HG03354 (cell line): ENCODE results near the gene SYT1.

Experiments
- ATAC-seq: cut with Tn5 transposase; IDR thresholded peaks from one replicate; pipeline ENCODE4 v1.9.1; 2021; ENCODE audit warnings: mild to moderate bottlenecking; ENCODE audit not compliant: unreplicated experiment, poor library complexity, severe bottlenecking

Gene SYT1

DNA sequence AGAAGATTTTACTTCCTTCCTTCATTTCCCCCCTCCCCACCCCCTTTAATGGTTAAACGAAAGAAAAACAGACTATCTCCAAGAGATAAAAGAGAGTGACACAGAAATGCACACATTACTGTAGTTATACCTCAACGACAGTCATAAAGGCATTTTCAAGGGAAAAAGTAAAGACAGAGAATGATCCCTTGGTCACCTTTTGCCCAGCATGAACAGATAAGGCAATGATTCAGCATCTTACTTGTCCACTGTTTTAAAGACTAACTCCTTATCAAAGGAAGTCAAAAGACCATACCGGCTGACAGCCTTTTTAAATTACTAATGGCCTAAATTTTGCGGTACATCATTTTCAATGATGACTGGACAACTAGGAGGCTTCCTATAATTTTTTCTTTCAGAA, 499.6 kb downstream of the SYT1 start:
- ATAC-seq: no peak

DNA sequence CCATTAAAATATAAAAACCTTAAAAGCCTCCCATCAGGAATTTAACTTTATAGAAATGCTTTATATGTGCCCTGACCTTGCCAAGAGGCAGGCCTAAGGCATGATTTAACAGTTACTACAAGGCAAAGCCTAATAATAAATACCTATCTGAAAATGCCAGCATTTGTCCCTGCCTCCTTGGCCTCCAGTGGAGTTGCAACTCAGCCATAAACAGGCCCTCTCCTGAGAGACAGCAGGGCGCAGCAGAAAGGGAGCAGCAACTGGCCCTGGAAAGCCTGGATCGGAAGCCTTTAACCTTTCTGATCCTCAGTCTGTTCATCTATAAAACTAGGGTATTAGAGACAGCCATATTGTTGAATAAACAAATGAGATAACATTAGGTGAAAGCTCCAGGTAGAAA, 501.8 kb downstream of the SYT1 start:
- ATAC-seq: no peak

DNA sequence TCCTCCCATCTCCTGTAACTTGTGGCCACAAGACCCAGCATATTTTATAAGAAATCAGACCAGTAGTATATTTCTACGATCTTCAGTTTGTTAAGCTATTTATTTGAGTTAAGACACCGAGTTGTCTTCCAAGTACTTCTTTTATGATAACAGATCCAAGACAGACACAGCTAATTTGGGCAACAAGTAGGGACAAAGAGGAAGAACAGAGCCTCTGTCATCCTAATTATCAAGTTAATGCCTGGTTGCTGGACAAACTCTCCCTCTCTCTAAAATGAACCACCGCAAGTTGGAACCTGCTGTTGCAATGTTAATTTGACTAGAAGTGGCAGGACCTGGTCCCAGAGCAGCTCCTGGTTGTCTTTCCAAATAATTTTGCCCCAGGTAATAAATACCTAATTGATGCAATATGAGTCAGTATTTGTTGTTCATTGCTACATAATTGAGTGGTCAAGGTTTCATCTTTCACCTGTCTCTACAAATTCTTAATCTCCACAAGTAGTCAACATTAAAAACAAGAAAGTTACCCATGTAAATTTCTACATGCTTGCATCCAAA, 502.5 kb downstream of the SYT1 start:
- ATAC-seq: no peak

DNA sequence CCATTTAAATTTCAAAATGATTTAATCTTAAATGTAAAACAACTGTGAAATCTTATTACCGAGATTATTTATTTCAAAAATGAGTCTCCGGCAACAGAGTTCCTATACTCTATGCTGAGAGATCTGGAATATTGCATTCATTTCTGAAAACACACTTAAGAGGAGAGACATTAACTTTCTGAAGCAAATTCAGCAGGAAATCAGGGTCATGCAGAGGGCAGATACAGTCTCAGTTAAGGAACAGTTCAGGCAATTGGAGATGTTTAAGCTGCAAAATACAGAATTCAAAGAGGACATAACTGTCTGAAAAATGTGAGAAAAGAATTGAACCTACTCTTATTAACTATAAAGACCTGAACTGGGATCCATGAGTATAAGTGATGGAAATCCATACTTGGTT, 505.4 kb downstream of the SYT1 start:
- ATAC-seq: no peak

DNA sequence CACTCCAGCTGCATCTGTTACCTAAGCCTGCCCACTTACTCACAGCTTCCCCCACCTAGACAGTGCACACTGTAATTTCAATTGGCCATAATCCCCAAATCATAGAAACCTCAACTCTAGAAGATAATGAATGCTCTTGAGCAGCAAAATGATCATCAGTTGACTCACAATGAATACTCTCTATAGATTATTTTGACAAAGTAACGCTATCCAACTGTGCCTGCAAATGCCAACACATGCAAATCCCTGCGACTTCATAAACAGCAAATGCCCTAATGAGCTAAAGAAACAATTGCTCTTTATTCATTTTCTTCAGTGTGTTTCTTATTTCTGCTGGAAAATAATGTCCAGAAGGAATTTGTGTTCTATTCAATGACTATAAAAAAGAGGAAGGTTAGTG, 506.7 kb downstream of the SYT1 start:
- ATAC-seq: no peak

DNA sequence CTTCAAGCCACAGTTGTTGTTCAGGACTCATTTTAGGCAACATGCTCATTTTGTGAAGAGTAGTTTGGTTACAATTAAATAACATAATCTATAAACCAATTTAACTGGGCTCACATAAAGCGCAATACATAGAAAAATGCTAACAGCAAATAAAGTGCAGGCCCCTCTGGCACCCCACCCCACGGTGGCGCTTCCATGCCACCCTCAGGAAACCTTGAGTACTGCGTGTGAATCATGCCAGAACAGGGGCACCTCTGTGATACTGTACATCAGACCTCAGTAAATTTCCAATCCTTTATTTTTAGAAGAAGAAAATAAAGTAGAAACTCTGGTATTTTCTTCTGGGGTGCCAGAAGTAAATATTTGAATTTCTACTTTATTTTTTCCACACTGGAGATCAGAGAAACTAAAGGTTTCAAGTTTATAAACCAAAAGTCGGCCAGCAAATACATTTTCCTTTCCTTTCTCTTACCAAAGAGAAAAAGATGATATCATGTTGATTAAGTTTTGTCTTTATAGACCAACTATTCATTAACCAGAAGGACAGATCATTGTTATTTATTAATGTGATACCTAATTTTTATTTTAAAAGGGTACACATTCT, 509.4 kb downstream of the SYT1 start:
- ATAC-seq: peak; percentile 89

DNA sequence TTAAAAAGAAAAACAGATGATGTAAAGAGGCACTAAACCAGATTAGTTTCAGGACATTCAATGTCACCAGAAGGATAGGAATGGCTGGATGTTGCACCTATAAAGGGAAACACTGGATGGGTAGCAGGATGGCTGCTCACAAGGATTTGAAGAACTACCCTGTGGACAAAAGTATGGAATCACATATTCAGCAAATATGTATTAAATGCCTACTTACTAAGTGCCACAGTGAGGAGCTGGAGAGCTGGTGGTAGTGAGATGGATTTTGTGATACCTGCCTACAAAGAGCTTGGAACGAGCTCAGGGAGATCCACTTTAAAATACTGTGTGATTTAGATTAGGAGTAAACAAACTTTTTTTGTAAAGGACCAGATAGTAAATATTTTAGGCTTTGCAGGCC, 510.0 kb downstream of the SYT1 start:
- no peak for ATAC-seq

DNA sequence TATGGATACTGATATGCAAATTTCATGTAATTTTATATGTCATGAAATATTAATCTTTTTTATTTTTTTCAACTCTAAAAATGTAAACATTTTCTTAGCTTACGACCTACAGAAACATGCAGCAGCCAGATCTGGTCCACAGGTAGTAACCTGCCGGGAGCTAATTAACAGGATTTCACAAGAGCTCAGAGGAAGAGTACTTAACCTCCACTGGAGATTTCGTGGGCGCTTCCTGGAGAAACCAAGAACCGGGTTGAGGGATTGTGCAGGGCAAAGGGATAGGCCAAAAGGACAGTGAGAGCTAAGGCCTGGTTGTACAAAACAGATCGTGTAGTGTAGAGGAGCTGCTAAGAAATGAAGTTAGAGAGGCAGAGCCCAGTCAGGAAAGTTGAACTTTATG, 510.5 kb downstream of the SYT1 start:
- ATAC-seq: no peak

DNA sequence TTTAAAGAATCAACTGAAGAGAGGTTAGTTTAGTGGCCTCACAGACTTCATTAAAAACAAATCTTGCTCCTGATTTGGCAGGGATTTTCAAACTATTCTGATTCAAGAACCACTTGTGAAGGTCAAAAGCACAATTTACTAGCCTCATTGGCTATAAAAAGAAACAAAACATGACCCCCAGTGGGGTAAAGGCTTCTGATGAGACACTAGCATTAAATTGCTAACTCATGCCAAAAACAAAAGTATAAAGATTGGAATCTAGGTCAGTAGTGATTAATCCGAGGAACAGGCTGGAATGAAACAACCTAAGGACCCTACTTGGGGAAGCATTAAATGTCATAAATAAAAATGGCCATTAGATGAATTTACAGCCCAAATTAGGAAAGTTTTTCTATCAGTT, 513.9 kb downstream of the SYT1 start:
- no peak for ATAC-seq

DNA sequence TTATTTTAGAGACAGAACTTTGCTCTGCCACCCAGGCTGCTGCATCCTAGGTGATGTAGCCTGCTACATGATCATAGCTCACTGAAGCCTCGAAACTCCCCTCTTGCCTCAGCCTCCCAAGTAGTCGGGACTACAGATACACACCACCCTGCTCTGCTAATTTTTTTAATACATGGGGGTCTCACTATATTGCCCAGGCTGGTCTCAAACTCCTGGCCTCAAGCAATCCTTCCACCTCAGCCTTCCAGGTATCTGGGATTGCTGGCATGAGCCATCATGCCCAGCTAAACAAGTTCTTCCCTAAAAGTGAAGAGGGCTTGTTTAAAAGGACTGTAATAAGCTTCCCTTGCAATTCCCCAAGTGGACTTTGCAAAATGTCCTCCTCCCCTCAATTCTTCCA, 515.8 kb downstream of the SYT1 start:
- no peak for ATAC-seq

DNA sequence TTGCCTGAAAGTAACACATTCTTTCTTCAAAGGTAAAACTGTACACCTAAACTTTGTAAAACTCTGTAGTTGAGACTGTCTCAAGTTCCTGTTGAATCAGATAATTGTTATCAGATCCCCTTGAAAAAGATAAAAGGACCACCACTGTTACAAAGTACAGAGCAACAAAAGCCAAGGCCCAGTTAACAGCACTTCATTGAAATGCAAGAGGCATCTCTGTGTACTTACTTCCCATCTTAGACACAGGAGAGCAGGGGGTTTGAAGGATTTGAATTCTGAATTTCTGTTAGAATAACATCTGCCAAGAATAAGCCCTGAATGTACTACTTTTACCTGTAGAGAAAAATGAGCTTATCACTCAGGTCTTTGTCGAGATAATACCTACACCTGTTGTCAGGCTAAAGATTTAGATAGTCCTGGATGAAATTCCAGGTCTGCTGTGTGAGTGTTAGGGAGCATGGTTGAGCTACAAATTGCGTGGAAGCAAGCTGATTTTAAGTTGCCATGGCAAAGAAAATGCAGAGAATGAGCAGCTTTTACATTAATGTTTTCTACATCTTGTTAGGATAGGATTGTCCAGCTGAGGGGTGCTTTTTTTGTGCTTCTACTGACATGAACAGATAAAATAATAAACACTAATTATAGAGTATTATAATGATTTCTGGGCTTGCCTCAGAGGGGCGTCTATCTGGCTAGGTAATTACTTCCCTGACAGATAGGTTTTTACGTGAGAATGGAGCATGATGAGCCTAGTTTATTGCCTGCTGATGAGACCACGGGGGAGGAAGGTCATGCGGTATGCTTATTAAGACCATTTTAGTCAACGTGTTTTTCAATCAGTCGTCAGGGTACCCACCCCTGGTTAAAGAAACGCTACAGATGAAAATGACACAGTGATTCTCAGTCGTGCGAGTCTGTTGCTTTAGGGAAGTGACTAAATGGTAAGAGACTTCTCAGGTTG, 517.0 kb downstream of the SYT1 start:
- no peak for ATAC-seq

DNA sequence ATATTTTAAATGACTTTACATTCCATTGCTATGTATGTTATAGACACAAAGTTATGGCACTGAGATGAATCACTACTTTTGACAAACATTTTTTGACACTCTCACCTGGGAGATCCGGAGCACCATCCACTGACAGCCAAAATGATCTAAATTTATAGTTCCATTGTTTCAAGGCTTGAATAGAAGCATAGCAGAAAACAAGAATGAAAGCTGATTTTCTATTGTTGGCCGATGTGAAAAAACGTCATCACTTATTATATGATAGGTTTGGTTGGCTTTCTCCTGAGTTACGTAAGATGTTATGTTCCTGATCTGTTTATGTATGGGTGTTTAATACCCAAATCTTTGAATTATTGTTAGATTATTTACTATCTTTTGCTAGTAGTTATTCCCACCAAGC, 520.0 kb downstream of the SYT1 start:
- ATAC-seq: no peak

DNA sequence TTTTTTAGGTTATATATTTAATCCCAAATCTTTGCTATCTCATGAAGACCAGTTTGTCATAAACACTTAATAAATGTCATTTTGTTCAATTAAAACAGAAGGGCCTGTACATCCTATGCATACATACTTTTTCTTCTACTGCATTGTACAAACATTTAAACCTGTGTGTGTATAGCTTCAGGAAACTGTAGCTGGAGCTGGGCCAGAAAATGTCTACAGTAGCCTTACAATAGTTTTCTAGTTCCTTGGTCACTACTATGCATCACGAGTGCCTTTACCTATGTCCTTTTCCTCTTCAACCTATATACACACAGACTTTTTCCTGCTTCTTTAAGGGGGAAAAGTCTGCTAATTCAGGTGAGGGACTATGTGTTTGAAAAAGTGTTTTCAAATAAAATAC, 523.4 kb downstream of the SYT1 start:
- ATAC-seq: no peak

DNA sequence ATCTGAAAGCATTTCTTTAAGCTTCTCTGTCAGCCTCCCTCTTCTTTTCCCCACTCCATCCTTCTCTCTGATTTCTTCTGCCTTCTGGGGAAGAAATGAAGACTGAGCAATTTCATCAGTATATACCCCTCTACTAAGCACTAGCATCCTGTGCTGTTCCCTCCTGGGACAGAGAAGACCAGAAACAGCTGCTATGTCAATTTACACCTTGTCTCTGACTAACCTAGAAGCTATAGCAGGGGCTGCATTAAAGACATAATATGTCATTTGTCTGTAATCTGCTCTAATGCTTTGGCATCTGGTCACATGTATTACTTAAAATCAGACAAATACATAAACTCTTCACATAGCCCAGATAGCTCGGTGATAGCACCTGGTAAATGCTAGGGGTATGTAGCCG, 529.3 kb downstream of the SYT1 start:
- ATAC-seq: no peak

DNA sequence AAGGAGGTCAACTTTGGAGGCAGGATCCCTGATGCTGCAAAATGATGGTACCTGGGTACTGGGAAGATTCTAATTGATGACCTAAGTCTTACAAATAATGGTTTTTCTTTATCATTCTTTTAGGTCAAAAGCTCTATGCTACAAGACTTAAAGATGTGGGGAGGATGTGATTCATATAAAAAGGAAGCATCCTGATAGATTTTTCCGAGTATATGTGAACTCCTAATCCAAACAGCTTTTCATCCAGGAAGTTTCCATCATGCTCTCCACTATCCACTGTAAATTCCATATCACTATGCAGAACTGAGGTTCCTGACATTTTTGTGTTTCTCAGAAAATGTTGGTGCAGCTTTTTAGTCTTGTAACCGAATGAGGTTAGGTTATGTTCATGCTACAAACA, 533.0 kb downstream of the SYT1 start:
- ATAC-seq: no peak

DNA sequence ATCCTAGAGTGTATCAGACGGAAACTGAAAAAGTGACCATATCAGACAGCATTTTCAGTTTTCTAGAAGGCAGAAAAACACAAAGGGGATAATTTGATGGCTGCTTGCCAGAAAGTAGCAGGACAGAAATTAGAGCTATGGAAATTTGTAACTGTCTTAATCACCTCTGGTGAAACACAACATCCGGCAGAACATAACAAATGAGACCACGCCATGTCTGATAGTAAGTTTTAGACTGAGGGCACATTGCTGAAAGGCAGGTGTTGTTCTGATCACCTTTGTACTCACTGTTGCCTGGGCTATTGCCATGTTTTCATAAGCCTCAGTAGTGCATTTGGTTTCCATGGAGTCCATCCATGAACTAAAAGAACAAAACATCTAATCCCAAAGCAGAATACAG, 535.9 kb downstream of the SYT1 start:
- no peak for ATAC-seq

DNA sequence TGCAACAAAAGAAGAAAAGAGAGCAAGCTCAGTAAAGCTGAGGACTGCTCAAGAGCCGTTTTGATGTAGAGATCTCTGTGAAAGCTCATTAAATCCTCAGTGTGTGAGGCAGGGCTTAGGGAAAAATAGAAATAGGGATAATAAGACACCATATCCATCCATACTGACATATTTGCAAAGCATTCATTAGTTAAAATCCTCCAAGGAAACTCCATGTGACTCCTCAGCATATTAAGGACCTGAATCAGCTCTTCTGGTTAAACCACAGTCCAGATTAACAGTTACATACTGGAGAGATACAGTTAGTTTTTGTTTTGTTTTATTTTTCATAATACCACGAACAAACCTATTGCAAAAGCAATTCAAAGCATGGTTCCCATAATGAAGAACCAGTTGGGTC, 538.0 kb downstream of the SYT1 start:
- no peak for ATAC-seq

DNA sequence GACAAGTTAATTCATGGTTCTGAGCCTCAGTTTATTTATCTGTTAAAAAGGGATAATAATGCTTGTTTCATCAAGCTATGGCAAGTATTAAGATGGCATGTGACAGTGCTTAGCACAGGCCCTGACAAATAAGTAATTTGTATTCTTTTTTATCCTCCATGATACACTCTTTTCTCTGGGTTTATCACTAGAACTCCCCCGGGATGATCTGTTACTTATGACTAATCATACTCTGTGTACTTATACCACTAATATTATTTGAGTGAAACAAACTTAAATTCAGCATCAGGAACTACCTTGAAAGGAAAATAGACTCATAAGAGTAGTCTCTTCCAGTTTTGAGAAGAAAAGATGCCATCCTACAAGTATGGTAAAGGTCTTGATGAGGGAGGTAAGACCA, 542.4 kb downstream of the SYT1 start:
- no peak for ATAC-seq

DNA sequence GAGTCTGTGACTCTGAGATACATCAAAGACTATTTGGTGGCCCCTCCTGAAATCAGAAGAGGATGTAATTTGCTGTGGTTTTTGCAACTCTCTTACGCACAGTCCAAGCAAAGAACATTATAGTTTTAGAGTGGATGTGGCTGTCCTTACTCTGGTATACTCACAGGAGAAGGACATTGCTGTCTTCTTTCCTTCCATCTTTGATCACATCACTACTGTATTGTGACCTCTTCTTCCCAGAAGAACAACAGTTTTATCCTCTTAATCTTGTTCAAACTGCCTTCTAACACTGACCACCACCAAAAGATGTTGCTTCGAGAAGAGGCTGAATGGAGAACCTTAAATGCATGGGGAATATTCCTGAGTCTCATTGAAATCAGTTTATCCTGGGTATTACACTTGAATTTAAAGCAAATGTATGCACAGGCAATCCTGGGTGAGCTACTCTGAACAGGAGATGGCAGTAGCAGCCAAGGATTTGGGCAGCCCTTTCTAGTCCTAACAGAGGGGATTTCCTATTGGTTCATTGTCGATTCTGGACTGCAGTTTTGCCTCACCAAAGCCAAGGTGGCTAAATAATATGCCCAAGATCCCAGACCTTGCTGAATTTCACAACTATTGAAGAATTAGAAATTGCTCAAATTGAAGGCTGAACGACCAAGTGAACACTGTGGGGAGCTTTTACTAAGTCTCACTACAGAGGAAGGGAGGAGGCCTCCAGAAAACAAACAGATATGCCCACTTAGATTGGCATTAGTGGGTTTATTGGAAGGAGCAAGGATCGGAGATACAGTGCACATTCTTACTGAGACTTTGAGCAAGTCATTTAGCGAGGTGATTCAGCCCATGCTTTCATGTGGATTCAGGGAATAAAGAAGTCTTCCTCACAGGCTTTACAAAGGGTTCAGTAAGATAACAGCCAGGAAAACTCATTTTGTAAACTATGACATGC, 543.4 kb downstream of the SYT1 start:
- peak; percentile 87 for ATAC-seq

DNA sequence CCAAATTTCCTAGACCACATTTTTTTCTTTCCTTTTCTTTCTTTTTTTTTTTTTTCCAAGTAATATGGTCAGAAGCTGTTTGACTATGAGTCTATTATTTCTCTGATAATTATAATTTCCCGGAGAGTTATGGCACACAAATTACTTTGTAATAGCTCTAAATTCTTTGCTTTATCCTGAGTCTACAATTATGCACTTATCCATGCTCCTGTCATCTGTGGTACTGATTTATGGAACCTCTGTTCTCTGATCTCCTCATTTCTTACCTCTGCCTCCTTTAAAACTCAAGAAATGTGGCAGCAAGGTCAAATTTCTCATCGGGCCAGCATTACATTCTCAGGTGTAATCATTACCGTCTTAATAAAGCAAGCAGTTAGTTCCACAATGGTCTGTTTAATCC, 544.1 kb downstream of the SYT1 start:
- no peak for ATAC-seq
